Hepatic stellate cell (primary cell): ENCODE data around the gene RNASE11.
"Not testable (repeated sequence)": the region's sequence is repeated elsewhere in the genome, so short reads cannot be mapped to it uniquely, and the experiment has no call there.

Source experiments
- DNase-seq: peaks from one replicate; pipeline ENCODE4 v3.0.0; 2011; ENCODE audit warnings: low spot score

RNASE11 gene

GRCh38 chr14:20580242-20580641, 7.6 kb downstream of the RNASE11 start:
- DNase-seq: no peak

- DNase-seq: no peak
Measured at GRCh38 chr14:20578784-20579502, 8.9 kb downstream of the RNASE11 start.

- DNase-seq: no peak
Measured at GRCh38 chr14:20578325-20578724, 9.5 kb downstream of the RNASE11 start.

DNA sequence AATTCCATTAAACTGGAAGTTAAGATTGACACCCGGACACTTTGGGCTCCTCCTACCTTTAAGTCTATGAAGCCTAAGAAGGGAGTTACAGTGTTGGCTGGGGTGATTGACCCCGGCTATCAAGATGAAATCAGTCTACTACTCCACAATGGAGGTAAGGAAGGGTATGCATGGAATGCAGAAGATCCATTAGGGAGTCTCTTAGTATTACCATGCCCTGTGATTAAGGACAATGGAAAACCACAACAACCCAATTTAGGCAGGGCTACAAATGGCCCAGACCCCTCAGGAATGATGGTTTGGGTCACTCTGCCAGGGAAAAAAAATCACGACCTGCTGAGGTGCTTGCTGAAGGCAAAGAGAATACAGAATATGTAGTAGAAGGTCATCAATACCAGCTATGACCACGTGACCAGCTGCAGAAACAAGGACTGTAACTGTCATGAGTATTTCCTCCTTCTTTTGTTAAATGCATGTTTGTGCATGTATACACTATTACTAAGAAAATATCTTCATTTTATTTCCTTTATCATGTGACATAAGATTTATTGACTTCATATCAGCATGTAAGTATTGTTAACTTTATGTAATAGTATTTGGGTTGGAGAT, 15.3 kb downstream of the RNASE11 start:
- not testable (repeated sequence) for DNase-seq

- not testable (repeated sequence) for DNase-seq
Measured at GRCh38 chr14:20570720-20571119, 17.1 kb downstream of the RNASE11 start.

- not testable (repeated sequence) for DNase-seq
Measured at GRCh38 chr14:20569865-20570264, 17.9 kb downstream of the RNASE11 start.

DNA sequence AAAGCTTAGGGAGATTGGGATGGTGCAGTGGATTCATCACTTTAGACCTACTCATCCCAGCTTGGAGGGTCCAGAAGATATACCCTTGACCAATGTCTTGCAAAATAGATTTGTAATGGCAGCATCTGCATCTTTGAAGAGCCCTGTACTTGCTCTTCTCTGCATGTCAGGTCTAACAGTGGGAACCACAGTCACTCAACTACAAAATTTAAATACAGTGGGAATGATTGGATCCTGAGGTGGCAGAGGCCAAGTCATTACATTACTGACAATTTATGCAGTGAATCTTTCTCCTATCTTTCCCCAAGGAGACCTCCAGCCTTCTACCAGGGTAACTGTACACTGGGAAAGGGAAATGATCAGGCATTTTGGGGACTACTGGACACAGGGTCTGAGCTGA, 18.7 kb downstream of the RNASE11 start:
- DNase-seq: no peak

DNA sequence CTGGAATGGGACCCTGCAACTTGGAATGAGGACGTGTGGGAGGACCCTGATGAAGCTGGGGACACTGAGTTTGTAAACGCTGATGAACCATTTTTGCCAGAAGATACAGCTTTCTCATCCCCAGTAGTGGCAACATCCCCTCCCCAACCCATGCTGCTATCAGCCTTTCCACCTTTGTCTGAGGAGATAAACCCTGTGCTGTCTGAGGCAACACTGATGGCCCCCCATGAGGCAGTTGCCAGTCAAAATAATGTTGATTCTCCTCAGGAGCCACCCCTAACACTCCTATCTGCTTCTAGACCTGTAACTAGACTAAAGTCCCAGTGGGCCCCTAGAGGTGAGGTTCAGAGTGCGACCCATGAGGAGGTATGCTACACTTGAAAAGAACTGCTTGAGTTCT, 19.4 kb downstream of the RNASE11 start:
- DNase-seq: no peak

- not testable (repeated sequence) for DNase-seq
Measured at GRCh38 chr14:20567199-20567598, 20.6 kb downstream of the RNASE11 start.

DNA sequence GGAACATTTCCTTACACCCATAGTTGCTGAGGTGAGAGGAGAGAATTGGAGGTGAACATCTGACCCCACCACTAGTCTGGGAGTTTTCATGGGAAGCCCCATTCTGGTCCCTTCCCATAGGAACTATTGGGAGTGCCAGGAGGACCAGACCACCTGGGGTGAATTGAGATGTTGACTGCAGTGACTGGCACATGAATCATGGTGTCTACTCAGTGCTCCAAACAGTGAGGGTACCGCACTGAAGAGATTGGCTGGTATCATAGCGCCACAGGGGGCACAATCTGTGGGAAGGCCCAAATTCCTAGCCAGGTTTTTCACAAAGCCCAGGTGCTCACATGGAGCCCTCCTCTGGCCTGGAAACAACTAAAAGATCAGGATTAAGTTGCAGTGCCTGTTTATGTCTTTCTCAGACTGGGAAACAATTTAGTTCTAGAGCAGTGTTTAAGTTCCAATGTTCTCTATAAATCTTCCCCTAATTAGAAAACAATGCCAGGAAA, 23.3 kb downstream of the RNASE11 start:
- DNase-seq: no peak

- no peak for DNase-seq
Measured at GRCh38 chr14:20563971-20564370, 23.8 kb downstream of the RNASE11 start.

GRCh38 chr14:20560961-20561360, 26.8 kb downstream of the RNASE11 start, which contains the start of gene RNASE9:
Gene RNASE9, minus strand, starts transcription at chr14:20561047.
- DNase-seq: no peak

DNA sequence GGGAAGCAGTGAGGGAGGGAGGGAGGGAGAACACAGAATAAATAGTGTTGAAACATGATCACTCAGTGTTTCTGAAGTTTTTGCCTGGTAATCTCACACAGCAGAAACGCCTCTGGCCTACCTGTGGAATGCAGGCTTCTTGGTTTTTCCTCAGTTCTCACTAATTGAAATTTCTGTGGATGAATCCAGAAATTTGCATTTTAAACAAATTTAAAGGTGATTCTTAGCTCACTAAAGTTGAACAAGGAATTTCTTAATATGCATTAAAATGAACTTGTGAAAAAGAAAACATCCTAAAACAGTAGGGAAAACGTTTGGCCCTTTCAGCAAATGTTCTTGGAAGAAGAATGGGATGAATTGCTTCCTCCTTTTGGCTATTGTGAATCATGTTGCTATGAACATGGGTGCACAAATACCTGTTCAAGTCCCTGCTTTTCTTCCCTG, 28.3 kb downstream of the RNASE11 start:
- DNase-seq: no peak

- no peak for DNase-seq
Measured at GRCh38 chr14:20557212-20557542, 30.6 kb downstream of the RNASE11 start.

DNA sequence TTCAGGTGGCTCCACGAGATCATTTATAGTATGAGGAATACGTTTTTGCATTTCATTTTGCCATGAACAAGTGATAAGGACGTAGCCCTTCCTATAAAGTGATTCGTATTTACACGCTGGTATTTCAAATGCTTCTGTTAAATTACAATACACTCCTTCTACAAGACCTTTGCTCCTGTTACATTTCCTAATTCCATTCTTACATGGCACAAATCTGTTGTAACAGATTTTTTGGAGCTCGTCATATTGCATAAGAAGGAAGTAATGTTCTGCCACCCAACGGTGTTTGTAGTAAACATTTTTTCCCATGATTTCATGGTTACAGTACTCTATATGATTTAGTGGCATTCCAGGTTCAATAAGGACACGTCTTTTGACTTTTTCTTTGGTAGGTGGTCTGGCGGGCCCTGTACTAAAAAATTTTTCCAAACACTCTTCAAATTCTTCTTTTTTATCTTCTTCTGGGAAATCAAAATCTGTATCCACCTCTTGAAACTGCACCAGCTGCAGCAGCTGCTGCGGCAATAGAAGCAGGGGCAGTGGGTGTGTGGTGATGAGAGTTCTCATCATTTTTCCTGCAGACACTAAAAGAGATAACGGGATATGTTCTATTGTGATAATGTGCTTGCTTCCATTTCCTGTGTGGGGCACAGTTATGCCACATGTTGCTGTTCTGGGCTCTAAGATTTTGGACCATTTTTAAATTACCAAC, 31.1 kb downstream of the RNASE11 start:
- no peak for DNase-seq

- no peak for DNase-seq
Measured at GRCh38 chr14:20555845-20556244, 32.0 kb downstream of the RNASE11 start.

- no peak for DNase-seq
Measured at GRCh38 chr14:20553024-20553423, 34.8 kb downstream of the RNASE11 start.

GRCh38 chr14:20551606-20552005, 36.2 kb downstream of the RNASE11 start:
- DNase-seq: no peak

- no peak for DNase-seq
Measured at GRCh38 chr14:20550926-20551325, 36.9 kb downstream of the RNASE11 start.

DNA sequence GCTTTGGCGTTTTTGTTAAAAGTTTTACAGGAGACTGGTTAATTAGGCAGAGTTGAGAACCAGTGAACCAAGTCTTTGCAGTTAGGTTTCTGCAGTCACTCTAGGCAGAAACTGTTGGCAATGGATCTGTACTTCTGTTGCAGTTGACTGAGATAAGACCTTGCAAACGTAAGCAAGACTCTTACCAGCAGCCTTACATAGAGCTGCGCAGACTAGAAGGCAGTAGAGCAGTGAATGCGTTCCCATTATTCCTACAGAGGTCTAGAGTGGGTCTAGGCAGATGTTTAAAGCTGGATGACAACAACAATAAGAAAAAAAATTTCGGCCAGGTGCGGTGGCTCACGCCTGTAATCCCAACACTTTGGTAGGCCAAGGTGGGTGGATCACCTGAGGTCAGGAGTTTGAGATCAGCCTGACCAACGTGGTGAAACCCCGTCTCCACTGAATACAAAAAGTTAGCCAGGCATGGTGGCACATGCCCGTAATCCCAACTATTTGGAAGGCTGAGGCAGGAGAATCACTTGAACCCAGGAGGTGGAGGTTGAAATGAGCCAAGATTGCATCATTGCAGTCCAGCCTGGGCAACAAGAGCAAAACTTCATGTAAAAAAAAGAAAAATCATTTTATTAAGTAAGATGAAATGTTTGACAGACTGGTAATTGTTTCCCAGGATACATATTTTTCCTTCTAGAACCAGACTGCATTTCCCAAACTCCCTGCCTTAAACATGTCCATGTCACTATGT, 39.2 kb downstream of the RNASE11 start:
- DNase-seq: no peak

- DNase-seq: no peak
Measured at GRCh38 chr14:20546877-20547276, 40.9 kb downstream of the RNASE11 start.

GRCh38 chr14:20539906-20540305, 47.9 kb downstream of the RNASE11 start:
- no peak for DNase-seq
